K562 (cell line): ENCODE data around the gene PTCH1. TPM values are rescaled to one million over a fixed set of nuclear protein-coding genes. Genes with fewer than 3 reads are reported as not detected.
A peak's percentile ranks its signal among the peaks of the same experiment; 100 is the strongest.

Experiments
- CBFA2T3 ChIP-seq: fragments of 450-650 bp; IDR thresholded peaks from 2 replicates; pipeline ENCODE4 v1.6.1; 2017
- CC2D1A ChIP-seq: fragments of 450-650 bp; IDR thresholded peaks from 2 replicates; pipeline ENCODE4 v1.6.1; 2017; ENCODE audit warnings: mild to moderate bottlenecking
- CCNT2 ChIP-seq: IDR thresholded peaks from 2 replicates; pipeline ENCODE4 v1.6.1; 2011; ENCODE audit warnings: borderline replicate concordance, low read depth, mild to moderate bottlenecking, moderate library complexity, mixed read lengths, low read length; ENCODE audit not compliant: insufficient read length; ENCODE audit errors: extremely low read depth
- CHD2 ChIP-seq: IDR thresholded peaks from 2 replicates; pipeline ENCODE4 v1.6.1; 2011; ENCODE audit warnings: low read depth, low read length
- EP400 ChIP-seq: fragments of 450-650 bp; IDR thresholded peaks from 2 replicates; pipeline ENCODE4 v1.6.1; 2017; ENCODE audit warnings: antibody characterized with exemption, mild to moderate bottlenecking, moderate library complexity
- KDM5B ChIP-seq: fragments of 200-600 bp; sonication (generic); IDR thresholded peaks from 2 replicates; pipeline ENCODE4 v1.6.1; 2012; ENCODE audit warnings: low read depth, mild to moderate bottlenecking, moderate library complexity, low read length, control low read depth, inconsistent platforms; ENCODE audit not compliant: insufficient replicate concordance
- NONO ChIP-seq, 2 experiments: fragments of 200-400 bp in 1 of 2; fragments of 450-650 bp in 1 of 2; formaldehyde crosslinking in 1 of 2; IDR thresholded peaks; 2 replicates each; pipeline ENCODE4 v1.6.1; 2017; ENCODE audit warnings: low read depth in 2 of 2, mild to moderate bottlenecking in 2 of 2, moderate library complexity in 2 of 2, low read length in 1 of 2
- OTX1 ChIP-seq: fragments of 450-650 bp; formaldehyde crosslinking; IDR thresholded peaks from 2 replicates; pipeline ENCODE4 v1.4.0; 2022; ENCODE audit warnings: mild to moderate bottlenecking
- PRPF4 ChIP-seq: fragments of 200-400 bp; formaldehyde crosslinking; IDR thresholded peaks from one replicate; pipeline ENCODE4 v1.6.1; 2017; ENCODE audit warnings: low read length, low read depth, mild to moderate bottlenecking; ENCODE audit not compliant: insufficient read depth, poor library complexity, severe bottlenecking
- PTRF ChIP-seq: fragments of 450-650 bp; IDR thresholded peaks from 2 replicates; pipeline ENCODE4 v1.6.1; 2016; ENCODE audit warnings: mild to moderate bottlenecking, missing genetic modification characterization, missing compliant biosample characterization
- ZNF12 ChIP-seq: sonication (generic); formaldehyde crosslinking; IDR thresholded peaks from 2 replicates; pipeline ENCODE4 v1.4.0; 2020; ENCODE audit warnings: mild to moderate bottlenecking, missing genetic modification reagents
- ZNF197 ChIP-seq: fragments of 200-800 bp; sonication (Bioruptor generic); IDR thresholded peaks from 2 replicates; pipeline ENCODE4 v1.6.1; 2016; ENCODE audit warnings: low read depth, missing genetic modification characterization, missing compliant biosample characterization
- polyA plus RNA-seq, 8 experiments: library from polyadenylated mRNA; depleted of rRNA in 4 of 8; stranded (reverse) in 5 of 8; unstranded in 3 of 8; fragments of >200 nt; fragmentation: Nextera tagmentation in 2 of 8; fragmentation: Illumina TruSeq in 1 of 8; extraction: Ambion mirVana in 2 of 8; extraction: Trizol in 1 of 8; gene quantifications; 2 replicates each; pipeline versions ENCODE4 v1.2.1 to v1.2.3, GENCODE V29; 2011 to 2014; ENCODE audit warnings: inconsistent platforms in 1 of 8, missing spikeins in 1 of 8
- total RNA-seq, 7 experiments: library from RNA; depleted of rRNA in 6 of 7; stranded (reverse); fragments of >200 nt in 6 of 7; fragmentation: Illumina TruSeq in 2 of 7; extraction: Trizol in 2 of 7; gene quantifications; 2 replicates each; pipeline versions ENCODE4 v1.2.1 to v1.2.3, GENCODE V29; 2011 to 2021; ENCODE audit warnings: low replicate concordance in 1 of 7
- TF ChIP-seq, protein P1 (sequence below), 2 experiments: fragments of 250-450 bp in 1 of 2; fragments of 450-650 bp in 1 of 2; sonication (Bioruptor Pico) in 1 of 2; IDR thresholded peaks; 2 replicates each; pipeline versions ENCODE4 v1.6.1 to v1.8.0; 2016 to 2021; ENCODE audit warnings: mild to moderate bottlenecking in 2 of 2, moderate library complexity in 2 of 2, missing compliant biosample characterization in 1 of 2, missing genetic modification characterization in 1 of 2
- TF ChIP-seq, protein P2 (sequence below): sonication (generic); formaldehyde crosslinking; IDR thresholded peaks from 2 replicates; pipeline ENCODE4 v1.8.0; 2022; ENCODE audit warnings: mild to moderate bottlenecking, missing genetic modification reagents
- TF ChIP-seq, protein P3 (sequence below), 2 experiments: fragments of 450-650 bp in 1 of 2; IDR thresholded peaks; 2 replicates each; pipeline ENCODE4 v1.6.1; 2011 to 2017; ENCODE audit warnings: low read depth in 2 of 2, antibody characterized with exemption in 1 of 2, borderline replicate concordance in 1 of 2, low read length in 1 of 2, mild to moderate bottlenecking in 1 of 2, mixed read lengths in 1 of 2; ENCODE audit not compliant: control insufficient read depth in 1 of 2
- TF ChIP-seq, protein P4 (sequence below): fragments of 450-650 bp; IDR thresholded peaks from 2 replicates; pipeline ENCODE4 v1.6.1; 2018; ENCODE audit not compliant: partially characterized antibody

Gene PTCH1
- total and polyA plus RNA-seq, 9 of the 15 experiments (the other 6 are each of a cell fraction or from before 2014, with no cell fraction given) = 0.70 to 9.9 (median 3.8) TPM

DNA sequence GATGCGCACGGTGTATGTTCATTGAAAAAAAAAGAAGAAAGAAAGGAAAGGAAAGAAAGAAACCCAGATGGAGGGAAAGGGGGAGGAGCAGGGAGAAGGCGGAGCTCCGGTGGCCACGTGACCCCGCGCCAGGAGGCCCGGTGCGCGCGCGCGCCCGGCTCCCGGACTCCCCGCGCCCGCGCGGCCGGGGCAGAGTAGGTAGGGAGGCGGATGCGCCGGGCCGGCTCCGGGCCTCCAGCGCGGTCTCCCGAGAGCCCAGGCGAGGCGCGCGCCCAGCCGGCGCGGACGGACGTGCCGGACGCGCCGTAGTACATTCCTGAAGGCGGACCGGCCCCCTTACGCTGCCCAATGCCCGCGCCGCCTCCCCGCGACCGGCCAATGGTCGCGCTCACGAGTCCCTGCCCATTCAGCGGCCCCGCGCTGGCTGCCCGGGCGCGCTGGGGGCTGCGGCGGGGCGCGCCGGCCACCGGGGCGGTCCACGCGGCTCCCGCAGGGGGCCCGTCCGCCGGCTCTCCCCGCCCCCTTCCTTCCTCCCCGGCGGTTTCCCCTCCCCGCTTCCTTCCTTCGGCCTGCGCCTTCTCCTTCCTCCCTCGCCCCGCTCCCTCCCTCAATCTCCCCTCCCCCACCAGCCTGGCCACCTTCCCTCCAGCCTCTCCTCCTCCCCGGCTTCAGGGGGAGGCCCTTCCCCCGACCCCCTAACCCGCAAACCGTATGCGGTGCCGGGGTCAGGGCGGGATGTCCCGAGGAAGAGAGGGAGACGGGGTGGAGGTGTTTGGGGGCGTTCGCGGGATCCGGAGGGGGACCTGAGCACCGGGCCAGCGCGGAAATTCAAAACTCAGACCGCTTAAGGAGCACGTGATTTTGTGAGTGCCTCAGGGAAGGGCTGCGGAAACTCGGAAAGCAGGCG, 5.8 kb downstream of the PTCH1 start (continued):
- TF ChIP-seq, protein P1, sequence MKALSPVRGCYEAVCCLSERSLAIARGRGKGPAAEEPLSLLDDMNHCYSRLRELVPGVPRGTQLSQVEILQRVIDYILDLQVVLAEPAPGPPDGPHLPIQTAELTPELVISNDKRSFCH (CRISPR knock-in tag; IDR thresholded peaks at IDR 0.05) = no peak
- TF ChIP-seq, protein P1 (tag; IDR thresholded peaks at IDR 0.05) = peak; percentile 60; the same call in 1 of the 2 replicates
- TF ChIP-seq, protein P2, sequence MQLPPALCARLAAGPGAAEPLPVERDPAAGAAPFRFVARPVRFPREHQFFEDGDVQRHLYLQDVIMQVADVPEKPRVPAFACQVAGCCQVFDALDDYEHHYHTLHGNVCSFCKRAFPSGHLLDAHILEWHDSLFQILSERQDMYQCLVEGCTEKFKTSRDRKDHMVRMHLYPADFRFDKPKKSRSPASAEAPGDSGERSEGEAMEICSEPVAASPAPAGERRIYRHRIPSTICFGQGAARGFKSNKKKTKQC (CRISPR knock-in tag) = peak; percentile 72; the same call in 1 of the 2 replicates
- peak; percentile 45; the same call in 1 of the 2 replicates for TF ChIP-seq CHD2
- TF ChIP-seq ZNF197 (CRISPR knock-in tag) = no peak
- TF ChIP-seq ZNF12 (CRISPR knock-in tag) = no peak
- TF ChIP-seq CC2D1A = peak; percentile 32; the same call in 1 of the 2 replicates
- peak; percentile 94 for TF ChIP-seq EP400
- TF ChIP-seq CCNT2 = peak; percentile 90
- TF ChIP-seq, protein P3, sequence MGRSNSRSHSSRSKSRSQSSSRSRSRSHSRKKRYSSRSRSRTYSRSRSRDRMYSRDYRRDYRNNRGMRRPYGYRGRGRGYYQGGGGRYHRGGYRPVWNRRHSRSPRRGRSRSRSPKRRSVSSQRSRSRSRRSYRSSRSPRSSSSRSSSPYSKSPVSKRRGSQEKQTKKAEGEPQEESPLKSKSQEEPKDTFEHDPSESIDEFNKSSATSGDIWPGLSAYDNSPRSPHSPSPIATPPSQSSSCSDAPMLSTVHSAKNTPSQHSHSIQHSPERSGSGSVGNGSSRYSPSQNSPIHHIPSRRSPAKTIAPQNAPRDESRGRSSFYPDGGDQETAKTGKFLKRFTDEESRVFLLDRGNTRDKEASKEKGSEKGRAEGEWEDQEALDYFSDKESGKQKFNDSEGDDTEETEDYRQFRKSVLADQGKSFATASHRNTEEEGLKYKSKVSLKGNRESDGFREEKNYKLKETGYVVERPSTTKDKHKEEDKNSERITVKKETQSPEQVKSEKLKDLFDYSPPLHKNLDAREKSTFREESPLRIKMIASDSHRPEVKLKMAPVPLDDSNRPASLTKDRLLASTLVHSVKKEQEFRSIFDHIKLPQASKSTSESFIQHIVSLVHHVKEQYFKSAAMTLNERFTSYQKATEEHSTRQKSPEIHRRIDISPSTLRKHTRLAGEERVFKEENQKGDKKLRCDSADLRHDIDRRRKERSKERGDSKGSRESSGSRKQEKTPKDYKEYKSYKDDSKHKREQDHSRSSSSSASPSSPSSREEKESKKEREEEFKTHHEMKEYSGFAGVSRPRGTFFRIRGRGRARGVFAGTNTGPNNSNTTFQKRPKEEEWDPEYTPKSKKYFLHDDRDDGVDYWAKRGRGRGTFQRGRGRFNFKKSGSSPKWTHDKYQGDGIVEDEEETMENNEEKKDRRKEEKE (IDR thresholded peaks at IDR 0.05; ENCODE audit: borderline replicate concordance in 1 of 2, control insufficient read depth in 1 of 2, low read depth in 2 of 2, low read length in 1 of 2) = 0 out of 4 replicates have a peak, but pooled peaks of 1 of the 2 experiments have one; percentile 21
- 0 out of 2 replicates have a peak, but pooled peaks have one; percentile 72 for TF ChIP-seq OTX1 (CRISPR knock-in tag)
- TF ChIP-seq KDM5B = peak; percentile 34
- peak; percentile 60 for TF ChIP-seq PRPF4
- TF ChIP-seq NONO (IDR thresholded peaks at IDR 0.05; ENCODE audit: low read depth in 2 of 2, low read length in 1 of 2) = peak; percentile 76 to 97
- TF ChIP-seq PTRF (tag) = no peak
- TF ChIP-seq, protein P4, sequence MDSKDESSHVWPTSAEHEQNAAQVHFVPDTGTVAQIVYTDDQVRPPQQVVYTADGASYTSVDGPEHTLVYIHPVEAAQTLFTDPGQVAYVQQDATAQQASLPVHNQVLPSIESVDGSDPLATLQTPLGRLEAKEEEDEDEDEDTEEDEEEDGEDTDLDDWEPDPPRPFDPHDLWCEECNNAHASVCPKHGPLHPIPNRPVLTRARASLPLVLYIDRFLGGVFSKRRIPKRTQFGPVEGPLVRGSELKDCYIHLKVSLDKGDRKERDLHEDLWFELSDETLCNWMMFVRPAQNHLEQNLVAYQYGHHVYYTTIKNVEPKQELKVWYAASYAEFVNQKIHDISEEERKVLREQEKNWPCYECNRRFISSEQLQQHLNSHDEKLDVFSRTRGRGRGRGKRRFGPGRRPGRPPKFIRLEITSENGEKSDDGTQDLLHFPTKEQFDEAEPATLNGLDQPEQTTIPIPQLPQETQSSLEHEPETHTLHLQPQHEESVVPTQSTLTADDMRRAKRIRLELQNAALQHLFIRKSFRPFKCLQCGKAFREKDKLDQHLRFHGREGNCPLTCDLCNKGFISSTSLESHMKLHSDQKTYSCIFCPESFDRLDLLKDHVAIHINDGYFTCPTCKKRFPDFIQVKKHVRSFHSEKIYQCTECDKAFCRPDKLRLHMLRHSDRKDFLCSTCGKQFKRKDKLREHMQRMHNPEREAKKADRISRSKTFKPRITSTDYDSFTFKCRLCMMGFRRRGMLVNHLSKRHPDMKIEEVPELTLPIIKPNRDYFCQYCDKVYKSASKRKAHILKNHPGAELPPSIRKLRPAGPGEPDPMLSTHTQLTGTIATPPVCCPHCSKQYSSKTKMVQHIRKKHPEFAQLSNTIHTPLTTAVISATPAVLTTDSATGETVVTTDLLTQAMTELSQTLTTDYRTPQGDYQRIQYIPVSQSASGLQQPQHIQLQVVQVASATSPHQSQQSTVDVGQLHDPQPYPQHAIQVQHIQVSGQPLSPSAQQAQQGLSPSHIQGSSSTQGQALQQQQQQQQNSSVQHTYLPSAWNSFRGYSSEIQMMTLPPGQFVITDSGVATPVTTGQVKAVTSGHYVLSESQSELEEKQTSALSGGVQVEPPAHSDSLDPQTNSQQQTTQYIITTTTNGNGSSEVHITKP = peak; percentile 70
- TF ChIP-seq CBFA2T3 = peak; percentile 11; the same call in 1 of the 2 replicates
